Measurements from ENCODE around the gene PDE3B.

- no peak for TF ChIP-seq CTCF (IDR thresholded peaks at IDR 0.05; ENCODE audit: low read depth, low read length)
- TF ChIP-seq EZH2phosphoT487 (IDR thresholded peaks at IDR 0.05; ENCODE audit: low read depth): no peak
Measured at GRCh38 chr11:14698771-14699170, 55.2 kb downstream of the PDE3B start.
